Fibroblast of lung (primary cell): ENCODE measurements around the gene PAQR5.

Experiments
- CTCF ChIP-seq, 2 donors: IDR thresholded peaks in 1 of 2; conservative IDR thresholded peaks in 1 of 2; 1 replicate in 1 of 2; 2 replicates in 1 of 2; pipeline ENCODE4 v1.5.1; 2011 to 2012; ENCODE audit warnings: low read length in 2 of 2, control low read depth in 1 of 2, inconsistent platforms in 1 of 2, low read depth in 1 of 2, mild to moderate bottlenecking in 1 of 2
- EZH2 ChIP-seq: IDR thresholded peaks from 2 replicates; pipeline ENCODE4 v1.5.1; 2012; ENCODE audit warnings: low read length, control low read depth, mild to moderate bottlenecking; ENCODE audit errors: missing control alignments

- no peak for TF ChIP-seq CTCF (conservative IDR thresholded peaks at IDR 0.05 in 1 of 2, IDR thresholded peaks at IDR 0.05 in 1 of 2; ENCODE audit: low read depth in 1 of 2, low read length in 2 of 2)
- TF ChIP-seq EZH2: no peak
Measured at GRCh38 chr15:69303337-69304181, 4.8 kb downstream of the PAQR5 start.
